ENCODE measurements around the gene HBB. TPM values are rescaled to one million over a fixed set of nuclear protein-coding genes. Genes with fewer than 3 reads are reported as not detected.

The HBB gene
- polyA plus RNA-seq, 2 of the 4 experiments (the other 2 are of a cell fraction) = not detected

GRCh38 chr11:5210376-5210885 is 16.4 kb downstream of the HBB start:
- ATAC-seq (no peak), DNase-seq (ENCODE audit: low read depth in 1 of 2, low spot score in 1 of 2) (no peak), FAIRE-seq (no peak)
- Histone ChIP-seq H3K4me1 (no peaks in the 10 kb centered on the region), H3K9me3 (no peaks in the 10 kb centered on the region), H3K4me3 (no peak overlapping the region), H3K4me2 (no peak overlapping the region), H3K27ac (no peak overlapping the region)
- 24% methylated on average over 7 of the region's 7 CpGs for WGBS (ENCODE audit: missing lambda C conversion rate)
- TF ChIP-seq E2F6 (IDR thresholded peaks at IDR 0.05; ENCODE audit: borderline replicate concordance, low read depth) = no peak
- TF ChIP-seq CBX8 (IDR thresholded peaks at IDR 0.05) = no peak
- TF ChIP-seq RNF2 (IDR thresholded peaks at IDR 0.05; ENCODE audit: borderline replicate concordance, low read depth) = no peak
- TF ChIP-seq NPAS2 (CRISPR knock-in tag; IDR thresholded peaks at IDR 0.05; ENCODE audit: borderline replicate concordance) = no peak
- TF ChIP-seq NFE2L2 (conservative IDR thresholded peaks at IDR 0.05; ENCODE audit: low read length) = no peak
- no peak for TF ChIP-seq MAX (IDR thresholded peaks at IDR 0.05)
- no peak for TF ChIP-seq HDAC2 (IDR thresholded peaks at IDR 0.05)
- TF ChIP-seq CBX2 (IDR thresholded peaks at IDR 0.05; ENCODE audit: borderline replicate concordance, low read depth) = no peak
- TF ChIP-seq EHMT2 (IDR thresholded peaks at IDR 0.05; ENCODE audit: low read depth) = no peak
- no peak for TF ChIP-seq JUNB (IDR thresholded peaks at IDR 0.05)
- TF ChIP-seq PBX3 (IDR thresholded peaks at IDR 0.05) = no peak
- no peak for TF ChIP-seq ZSCAN20 (CRISPR knock-in tag; IDR thresholded peaks at IDR 0.05)
- no peak for TF ChIP-seq HMGXB4 (CRISPR knock-in tag; IDR thresholded peaks at IDR 0.05; ENCODE audit: borderline replicate concordance)
- TF ChIP-seq ZFP36 (IDR thresholded peaks at IDR 0.05; ENCODE audit: borderline replicate concordance, partially characterized antibody) = no peak
- no peak for TF ChIP-seq FOXS1 (CRISPR knock-in tag; IDR thresholded peaks at IDR 0.05)
- ChIA-PET CTCF (interaction anchor here (0.6 to 1.4 kb wide), 3 partner anchors 79 to 170 kb away, joined by 3 to 5 read pairs (median 3); no protein-coding TSS in a partner anchor), POLR2A (no interaction called here)

GRCh38 chr11:5204787-5205186 is 22.1 kb downstream of the HBB start:
- Histone ChIP-seq H3K4me1 (no peaks in the 10 kb centered on the region), H3K4me2 (no peak overlapping the region), H3K9me3 (no peaks in the 10 kb centered on the region), H3K27ac (no peak overlapping the region), H3K4me3 (no peak overlapping the region)
- DNase-seq (ENCODE audit: low read depth in 1 of 2, low spot score in 1 of 2) (peak; percentile 64 to 80), ATAC-seq (peak; percentile 95 to 98), FAIRE-seq (peak; percentile 95)
- CTCF ChIA-PET = interaction anchor here (0.6 to 5.6 kb wide), 17 partner anchors 9 to 605 kb away, joined by 3 to 44 read pairs (median 3); no protein-coding TSS in a partner anchor
- TF ChIP-seq CHD2 (IDR thresholded peaks at IDR 0.05; ENCODE audit: low read length, partially characterized antibody) = no peak
- no peak for TF ChIP-seq BHLHE40 (IDR thresholded peaks at IDR 0.05; ENCODE audit: low read depth, low read length)
- no peak for TF ChIP-seq RCOR1 (IDR thresholded peaks at IDR 0.05; ENCODE audit: low read depth, low read length)
- TF ChIP-seq ZC3H11A (IDR thresholded peaks at IDR 0.05) = no peak
- TF ChIP-seq ZFP36 (IDR thresholded peaks at IDR 0.05; ENCODE audit: borderline replicate concordance, partially characterized antibody) = no peak
- TF ChIP-seq NFE2L2 (conservative IDR thresholded peaks at IDR 0.05; ENCODE audit: low read length) = no peak
- TF ChIP-seq PBX3 (IDR thresholded peaks at IDR 0.05) = no peak
- peak; percentile 79 for TF ChIP-seq CTCF (IDR thresholded peaks at IDR 0.05)
- TF ChIP-seq TP53 (CRISPR knock-in tag; IDR thresholded peaks at IDR 0.05) = no peak
- TF ChIP-seq FOXS1 (CRISPR knock-in tag; IDR thresholded peaks at IDR 0.05) = no peak
- TF ChIP-seq SMC3 (IDR thresholded peaks at IDR 0.05) = peak; percentile 92
- no peak for TF ChIP-seq POLR2AphosphoS2 (conservative IDR thresholded peaks at IDR 0.05; ENCODE audit: low read length)
- TF ChIP-seq RAD21 (conservative IDR thresholded peaks at IDR 0.05 in 1 of 2, IDR thresholded peaks at IDR 0.05 in 1 of 2) = peak; percentile 88 to 92
- no peak for TF ChIP-seq CBX8 (IDR thresholded peaks at IDR 0.05)
- WGBS (ENCODE audit: missing lambda C conversion rate) = 0% methylated on average over 1 of the region's 1 CpG
- POLR2A ChIA-PET = no interaction called here

All from A549 (cell line).